A549 (cell line): ENCODE measurements around the gene ASCL2. TPM values are rescaled to one million over a fixed set of nuclear protein-coding genes. Genes with fewer than 3 reads are reported as not detected.

Experiments used
- ATAC-seq, 2 experiments: fragments of 200-7000 bp in 1 of 2; fragments of >200 bp in 1 of 2; cut with Nextera tagmentation in 1 of 2; cut with Tn5 transposase in 1 of 2; 3 replicates each; pipeline versions ENCODE4 v1.8.0 to v1.9.1; 2018 to 2020; ENCODE audit warnings: mild to moderate bottlenecking in 1 of 2, moderate library complexity in 1 of 2
- CTCF ChIA-PET: fragments of 300-600 bp; sonication (Branson Sonifier 250); formaldehyde crosslinking; extraction: SDS; loops from one replicate; lab custom pipeline; 2021; ENCODE audit warnings: antibody characterized with exemption, inconsistent platforms; lab: Yijun Ruan, JAX
- POLR2A ChIA-PET: fragments of 350-600 bp; formaldehyde crosslinking; extraction: SDS; loops from one replicate; lab custom pipeline; 2021; ENCODE audit warnings: antibody characterized with exemption, inconsistent platforms; lab: Yijun Ruan, JAX
- DNase-seq, 2 experiments: peaks; one replicate each; pipeline versions ENCODE4 v3.0.0 to v3.0.0-alpha.2; 2011 to 2016; ENCODE audit warnings: low read depth in 1 of 2, low spot score in 1 of 2
- FAIRE-seq: peaks from 2 replicates; lab custom pipeline; 2011; peaks lifted over from hg19 to GRCh38; lab: Jason Lieb, UNC
- H3K27ac ChIP-seq, 2 experiments: fragments of >200 bp; sonication (Bioruptor Twin); formaldehyde crosslinking; 3 replicates each; pipeline ENCODE4 v1.5.1; 2016 to 2017
- H3K4me1 ChIP-seq: fragments of >200 bp; sonication (Bioruptor Twin); formaldehyde crosslinking; 3 replicates; pipeline ENCODE4 v1.6.1; 2016
- H3K4me2 ChIP-seq: fragments of >200 bp; sonication (Bioruptor Twin); formaldehyde crosslinking; 3 replicates; pipeline ENCODE4 v1.6.1; 2016
- H3K4me3 ChIP-seq: fragments of >200 bp; sonication (Bioruptor Twin); formaldehyde crosslinking; 3 replicates; pipeline ENCODE4 v1.5.1; 2016
- H3K9me3 ChIP-seq: fragments of >200 bp; sonication (Bioruptor Twin); formaldehyde crosslinking; 3 replicates; pipeline ENCODE4 v1.6.1; 2016
- BCL3 ChIP-seq: fragments of >200 bp; sonication (Bioruptor Twin); formaldehyde crosslinking; IDR thresholded peaks from 3 replicates; pipeline ENCODE4 v1.6.1; 2016
- BHLHE40 ChIP-seq: IDR thresholded peaks from 2 replicates; pipeline ENCODE4 v1.6.1; 2012; ENCODE audit warnings: low read depth, low read length, inconsistent platforms
- CEBPB ChIP-seq, 2 experiments: fragments of >200 bp in 1 of 2; sonication (Bioruptor Twin) in 1 of 2; formaldehyde crosslinking in 1 of 2; IDR thresholded peaks; 2 replicates each; pipeline ENCODE4 v1.6.1; 2012 to 2016
- CHD4 ChIP-seq: fragments of 200-600 bp; sonication (generic); IDR thresholded peaks from 2 replicates; pipeline ENCODE4 v1.6.1; 2016; ENCODE audit warnings: antibody characterized with exemption, mild to moderate bottlenecking, borderline replicate concordance
- EHMT2 ChIP-seq: fragments of 200-600 bp; sonication (generic); IDR thresholded peaks from 2 replicates; pipeline ENCODE4 v1.6.1; 2016; ENCODE audit warnings: antibody characterized with exemption, low read depth, mild to moderate bottlenecking, moderate library complexity
- EP300 ChIP-seq, 2 experiments: fragments of >200 bp; sonication (Bioruptor Twin); formaldehyde crosslinking; IDR thresholded peaks; 2 replicates in 1 of 2; 3 replicates in 1 of 2; pipeline ENCODE4 v1.6.1; 2016 to 2017
- ESRRA ChIP-seq: fragments of 150-350 bp; IDR thresholded peaks from 2 replicates; pipeline ENCODE4 v1.6.1; 2014; ENCODE audit warnings: mild to moderate bottlenecking, low read length, borderline replicate concordance
- FOSB ChIP-seq: fragments of 250-450 bp; sonication (Bioruptor Pico); IDR thresholded peaks from 2 replicates; pipeline ENCODE4 v1.5.0; 2020; ENCODE audit warnings: mild to moderate bottlenecking, moderate library complexity
- HEYL ChIP-seq: fragments of 250-450 bp; sonication (Bioruptor Pico); IDR thresholded peaks from 2 replicates; pipeline ENCODE4 v1.8.0; 2021; ENCODE audit warnings: mild to moderate bottlenecking, moderate library complexity
- JUNB ChIP-seq: fragments of >200 bp; sonication (Bioruptor Twin); formaldehyde crosslinking; IDR thresholded peaks from 2 replicates; pipeline ENCODE4 v1.6.1; 2016
- KDM1A ChIP-seq: fragments of 200-600 bp; sonication (generic); IDR thresholded peaks from 2 replicates; pipeline ENCODE4 v1.6.1; 2016; ENCODE audit warnings: low read depth, mild to moderate bottlenecking
- KDM5A ChIP-seq: fragments of 200-600 bp; sonication (generic); IDR thresholded peaks from 2 replicates; pipeline ENCODE4 v1.6.1; 2016; ENCODE audit warnings: antibody characterized with exemption, mild to moderate bottlenecking
- MAZ ChIP-seq: fragments of 150-350 bp; IDR thresholded peaks from 2 replicates; pipeline ENCODE4 v1.6.1; 2014; ENCODE audit warnings: antibody characterized with exemption, low read depth, low read length, borderline replicate concordance
- NPAS2 ChIP-seq: fragments of 250-450 bp; sonication (Bioruptor Pico); IDR thresholded peaks from 2 replicates; pipeline ENCODE4 v1.8.0; 2022; ENCODE audit warnings: mild to moderate bottlenecking, moderate library complexity, borderline replicate concordance
- PBX3 ChIP-seq: IDR thresholded peaks from 2 replicates; pipeline ENCODE4 v1.6.1; 2012
- POLR2AphosphoS2 ChIP-seq: conservative IDR thresholded peaks from 2 replicates; pipeline ENCODE4 v1.6.1; 2012; ENCODE audit warnings: low read length, improper control_type of control experiment, inconsistent platforms
- SMC3 ChIP-seq: fragments of >200 bp; sonication (Bioruptor Twin); formaldehyde crosslinking; IDR thresholded peaks from 3 replicates; pipeline ENCODE4 v1.6.1; 2018; ENCODE audit warnings: inconsistent platforms
- SREBF2 ChIP-seq: fragments of 450-650 bp; IDR thresholded peaks from 2 replicates; pipeline ENCODE4 v1.6.1; 2014; ENCODE audit warnings: mild to moderate bottlenecking, moderate library complexity
- TP53 ChIP-seq: fragments of 250-450 bp; sonication (Bioruptor Pico); IDR thresholded peaks from 2 replicates; pipeline ENCODE4 v1.5.0; 2021; ENCODE audit warnings: mild to moderate bottlenecking, moderate library complexity
- ZC3H11A ChIP-seq: fragments of 450-650 bp; IDR thresholded peaks from 2 replicates; pipeline ENCODE4 v1.6.1; 2014; ENCODE audit warnings: antibody characterized with exemption, mild to moderate bottlenecking
- ZNF302 ChIP-seq: fragments of 250-450 bp; sonication (Bioruptor Pico); IDR thresholded peaks from 2 replicates; pipeline ENCODE4 v1.9.0; 2021; ENCODE audit warnings: inconsistent platforms, mild to moderate bottlenecking, moderate library complexity
- WGBS: methylation state at CpG from one replicate; pipeline ENCODE4 v1.1.6; 2017; ENCODE audit errors: missing lambda C conversion rate; 5-methylcytosine and 5-hydroxymethylcytosine counted together
- polyA plus RNA-seq, 4 experiments: library from polyadenylated mRNA; depleted of rRNA in 3 of 4; stranded (reverse); fragments of >200 nt; fragmentation: RNase III in 1 of 4; extraction: RNeasy Plus Mini Kit Qiagen cat#74134 plus additional on column Dnase treatment in 1 of 4; gene quantifications; 2 replicates in 3 of 4; 3 replicates in 1 of 4; pipeline ENCODE4 v1.2.3, GENCODE V29; 2011 to 2017
- TF ChIP-seq, protein P1 (sequence below): fragments of 150-350 bp; IDR thresholded peaks from 2 replicates; pipeline ENCODE4 v1.6.1; 2014; ENCODE audit warnings: low read depth, mild to moderate bottlenecking, low read length

ASCL2 gene
- polyA plus RNA-seq, 2 of the 4 experiments (the other 2 are of a cell fraction): not detected

DNA sequence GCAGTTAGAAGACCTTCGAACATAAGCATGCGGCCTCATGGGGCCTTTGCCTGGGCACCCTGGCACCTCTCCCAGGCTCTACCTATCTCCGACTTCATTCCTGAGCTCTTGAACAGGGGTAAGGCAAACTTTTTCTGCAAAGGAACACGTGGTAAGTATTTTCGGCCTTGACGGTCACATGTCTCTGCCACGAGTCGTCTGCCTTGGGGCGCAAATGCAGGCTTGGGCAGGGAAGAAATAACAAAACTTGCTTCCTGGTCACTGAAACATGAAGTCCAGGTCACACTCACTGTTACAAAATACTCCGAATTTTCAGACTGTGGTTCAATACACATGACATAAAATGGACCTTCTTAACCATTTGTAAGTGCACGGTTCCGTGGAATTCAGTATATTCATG, 3.4 kb upstream of the ASCL2 start:
- H3K9me3 ChIP-seq: no peaks in the 10 kb centered on the region
- WGBS: 50% methylated on average over 12 of the region's 12 CpGs
- DNase-seq (no peak), FAIRE-seq (no peak), ATAC-seq (no peak)
- ChIA-PET CTCF (interaction anchor here (0.7 to 1.4 kb wide), 5 partner anchors 10 to 88 kb away, joined by 3 to 4 read pairs (median 3); no protein-coding TSS in a partner anchor), POLR2A (no interaction called here)
- H3K4me1 ChIP-seq: peaks cover 11% of the 10 kb centered on the region; the same call in 2 of the 3 replicates
- no peak overlapping the region for H3K4me3 ChIP-seq
- no peak overlapping the region for H3K4me2 ChIP-seq
- H3K27ac ChIP-seq: no peak overlapping the region
- TF ChIP-seq KDM1A (no peak), SMC3 (no peak), BHLHE40 (no peak)
- TF ChIP-seq, all 56 proteins: peak for 0

DNA sequence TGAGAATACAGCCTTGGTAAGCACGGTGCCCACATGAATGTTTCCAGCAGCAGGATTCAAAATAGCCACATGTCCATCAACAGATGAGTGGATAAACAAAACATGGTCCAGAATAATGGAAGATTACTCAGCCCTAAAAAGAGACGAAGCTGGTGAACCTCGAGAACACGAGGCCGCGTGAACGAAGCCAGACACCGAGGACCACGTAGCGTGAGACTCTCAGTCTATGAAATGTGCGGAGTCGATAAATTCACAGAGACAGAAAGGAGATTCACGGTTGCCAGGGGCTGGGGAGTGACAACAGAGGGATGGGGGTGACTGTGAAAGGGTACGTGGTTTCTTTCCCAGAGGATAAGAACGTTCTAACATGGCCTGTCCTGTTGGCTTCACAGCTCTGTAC, 2.9 kb upstream of the ASCL2 start:
- FAIRE-seq (no peak), ATAC-seq (no peak), DNase-seq (no peak)
- TF ChIP-seq PBX3: no peak
- no peak for TF ChIP-seq TP53 (CRISPR knock-in tag)
- WGBS: 79% methylated on average over 15 of the region's 15 CpGs
- ChIA-PET POLR2A (no interaction called here), CTCF (interaction anchor here (1.0 to 1.4 kb wide), 4 partner anchors 10 to 80 kb away, joined by 3 to 4 read pairs (median 4); no protein-coding TSS in a partner anchor)
- Histone ChIP-seq H3K27ac (no peak overlapping the region), H3K4me2 (no peak overlapping the region), H3K9me3 (no peaks in the 10 kb centered on the region), H3K4me1 (peaks cover 11% of the 10 kb centered on the region; the same call in 2 of the 3 replicates), H3K4me3 (no peak overlapping the region)

- 68% methylated on average over 7 of the region's 7 CpGs for WGBS
- no peak for ATAC-seq
- CTCF ChIA-PET: interaction anchor here (1.0 to 1.4 kb wide), 4 partner anchors 9 to 79 kb away, joined by 3 to 4 read pairs (median 4); no protein-coding TSS in a partner anchor
Observed at GRCh38 chr11:2272946-2273280, 2.5 kb upstream of the ASCL2 start.

More at GRCh38 chr11:2272946-2273280, 2.5 kb upstream of the ASCL2 start:
- Histone ChIP-seq H3K4me3 (no peak overlapping the region), H3K27ac (no peak overlapping the region), H3K4me1 (peaks cover 11% of the 10 kb centered on the region; the same call in 2 of the 3 replicates)
- POLR2A ChIA-PET: no interaction called here
- TF ChIP-seq ZC3H11A (no peak), EP300 (IDR thresholded peaks at IDR 0.05) (no peak), FOSB (CRISPR knock-in tag) (no peak), BCL3 (no peak), KDM5A (no peak), ZNF302 (no peak), SMC3 (no peak), PBX3 (no peak), EHMT2 (no peak), HEYL (CRISPR knock-in tag) (no peak), SREBF2 (no peak), KDM1A (no peak), NPAS2 (CRISPR knock-in tag) (no peak), CHD4 (no peak), POLR2AphosphoS2 (no peak), JUNB (no peak), ESRRA (no peak), MAZ (no peak), CEBPB (IDR thresholded peaks at IDR 0.05) (no peak)
- TF ChIP-seq, protein P1, sequence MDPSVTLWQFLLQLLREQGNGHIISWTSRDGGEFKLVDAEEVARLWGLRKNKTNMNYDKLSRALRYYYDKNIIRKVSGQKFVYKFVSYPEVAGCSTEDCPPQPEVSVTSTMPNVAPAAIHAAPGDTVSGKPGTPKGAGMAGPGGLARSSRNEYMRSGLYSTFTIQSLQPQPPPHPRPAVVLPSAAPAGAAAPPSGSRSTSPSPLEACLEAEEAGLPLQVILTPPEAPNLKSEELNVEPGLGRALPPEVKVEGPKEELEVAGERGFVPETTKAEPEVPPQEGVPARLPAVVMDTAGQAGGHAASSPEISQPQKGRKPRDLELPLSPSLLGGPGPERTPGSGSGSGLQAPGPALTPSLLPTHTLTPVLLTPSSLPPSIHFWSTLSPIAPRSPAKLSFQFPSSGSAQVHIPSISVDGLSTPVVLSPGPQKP: no peak
- TF ChIP-seq, all 56 proteins: peak for 0
- FAIRE-seq: no peak
- DNase-seq: no peak
- Histone ChIP-seq H3K9me3 (no peaks in the 10 kb centered on the region), H3K4me2 (no peak overlapping the region)
